Activated T-cell treated with anti-CD3 and anti-CD28 coated beads, Interleukin-2, amount 50 U/mL, for 72 hours (primary cell): ENCODE measurements around the gene CNIH2. TPM values are rescaled to one million over a fixed set of nuclear protein-coding genes. Genes with fewer than 3 reads are reported as not detected.
A peak's percentile ranks its signal among the peaks of the same experiment; 100 is the strongest.

Experiments used
- ATAC-seq, 2 donors: fragments of 150-1000 bp; cut with Tn5 transposase; replicated peaks in 1 of 2; 2 replicates each; pipeline ENCODE4 v1.10.0; 2021; ENCODE audit warnings: moderate library complexity in 2 of 2, mild to moderate bottlenecking in 1 of 2
- DNase-seq, 2 donors: peaks; one replicate each; pipeline ENCODE4 v3.0.0; 2021 to 2022; ENCODE audit warnings: mixed read lengths in 1 of 2
- H3K27ac Mint-ChIP-seq: one replicate; pipeline ENCODE4 v1.8.0; 2022; ENCODE audit warnings: mild to moderate bottlenecking, moderate library complexity, mixed read lengths
- H3K27me3 Mint-ChIP-seq: one replicate; pipeline ENCODE4 v1.8.0; 2022; ENCODE audit warnings: low read depth, mixed read lengths
- H3K36me3 Mint-ChIP-seq, 2 donors: one replicate each; pipeline ENCODE4 v1.8.0; 2022; ENCODE audit warnings: mixed read lengths in 2 of 2, mild to moderate bottlenecking in 1 of 2; ENCODE audit not compliant: insufficient read depth in 2 of 2
- H3K4me1 Mint-ChIP-seq: one replicate; pipeline ENCODE4 v1.8.0; 2022; ENCODE audit warnings: low read depth, mixed read lengths
- H3K4me3 Mint-ChIP-seq, 2 donors: one replicate each; pipeline ENCODE4 v1.8.0; 2022; ENCODE audit warnings: mild to moderate bottlenecking in 2 of 2, mixed read lengths in 2 of 2, moderate library complexity in 2 of 2
- H3K9me3 Mint-ChIP-seq, 2 donors: one replicate each; pipeline ENCODE4 v1.8.0; 2022; ENCODE audit warnings: mixed read lengths in 2 of 2
- total RNA-seq, 2 donors: library from RNA; stranded (reverse); gene quantifications; one replicate each; pipeline ENCODE4 v1.2.3, GENCODE V29; 2022

Gene CNIH2
- total RNA-seq, 2 donors from 2014 or later, result 1.2 to 3.5 TPM

GRCh38 chr11:66283461-66284105 is 5.6 kb downstream of the CNIH2 start:
- H3K27me3 Mint-ChIP-seq, result peaks cover 19% of the 10 kb centered on the region
- DNase-seq, result no peak
- H3K36me3 Mint-ChIP-seq, result peaks cover 0 to 2% of the 10 kb centered on the region in 2 donors
- H3K27ac Mint-ChIP-seq, result peak overlapping the region; percentile 23
- H3K4me3 Mint-ChIP-seq, result no peak overlapping the region
- H3K9me3 Mint-ChIP-seq, result no peaks in the 10 kb centered on the region
- peaks cover 33% of the 10 kb centered on the region for H3K4me1 Mint-ChIP-seq
- ATAC-seq, result no peak

GRCh38 chr11:66284526-66285078 is 6.6 kb downstream of the CNIH2 start:
- Mint-ChIP-seq H3K27ac (no peak overlapping the region), H3K4me3 (no peak overlapping the region), H3K4me1 (peaks cover 28% of the 10 kb centered on the region), H3K36me3 (peaks cover 0 to 2% of the 10 kb centered on the region in 2 donors), H3K9me3 (no peaks in the 10 kb centered on the region), H3K27me3 (peaks cover 10% of the 10 kb centered on the region)
- no peak for DNase-seq
- no peak for ATAC-seq

GRCh38 chr11:66285250-66285947 is 7.4 kb downstream of the CNIH2 start:
- H3K27me3 Mint-ChIP-seq, result peaks cover 7% of the 10 kb centered on the region
- peaks cover 0 to 2% of the 10 kb centered on the region in 2 donors for H3K36me3 Mint-ChIP-seq
- H3K4me1 Mint-ChIP-seq, result peaks cover 34% of the 10 kb centered on the region
- H3K27ac Mint-ChIP-seq, result no peak overlapping the region
- no peaks in the 10 kb centered on the region for H3K9me3 Mint-ChIP-seq
- no peak for DNase-seq
- H3K4me3 Mint-ChIP-seq, result no peak overlapping the region
- no peak for ATAC-seq

GRCh38 chr11:66286699-66287098 is 8.7 kb downstream of the CNIH2 start:
- Mint-ChIP-seq H3K36me3 (peaks cover 0 to 2% of the 10 kb centered on the region in 2 donors), H3K27ac (no peak overlapping the region), H3K4me1 (peaks cover 35% of the 10 kb centered on the region), H3K27me3 (peaks cover 10% of the 10 kb centered on the region), H3K9me3 (no peaks in the 10 kb centered on the region), H3K4me3 (peak overlapping the region; percentile 2 to 44)
- DNase-seq, result no peak
- ATAC-seq, result no peak

GRCh38 chr11:66287211-66287888 is 9.4 kb downstream of the CNIH2 start:
- H3K4me3 Mint-ChIP-seq, result peak overlapping the region; percentile 92 to 93
- H3K9me3 Mint-ChIP-seq, result no peaks in the 10 kb centered on the region
- peaks cover 12% of the 10 kb centered on the region for H3K27me3 Mint-ChIP-seq
- no peak overlapping the region for H3K27ac Mint-ChIP-seq
- peaks cover 0 to 2% of the 10 kb centered on the region in 2 donors for H3K36me3 Mint-ChIP-seq
- ATAC-seq (no peak), DNase-seq (no peak)
- peaks cover 31% of the 10 kb centered on the region for H3K4me1 Mint-ChIP-seq

DNA sequence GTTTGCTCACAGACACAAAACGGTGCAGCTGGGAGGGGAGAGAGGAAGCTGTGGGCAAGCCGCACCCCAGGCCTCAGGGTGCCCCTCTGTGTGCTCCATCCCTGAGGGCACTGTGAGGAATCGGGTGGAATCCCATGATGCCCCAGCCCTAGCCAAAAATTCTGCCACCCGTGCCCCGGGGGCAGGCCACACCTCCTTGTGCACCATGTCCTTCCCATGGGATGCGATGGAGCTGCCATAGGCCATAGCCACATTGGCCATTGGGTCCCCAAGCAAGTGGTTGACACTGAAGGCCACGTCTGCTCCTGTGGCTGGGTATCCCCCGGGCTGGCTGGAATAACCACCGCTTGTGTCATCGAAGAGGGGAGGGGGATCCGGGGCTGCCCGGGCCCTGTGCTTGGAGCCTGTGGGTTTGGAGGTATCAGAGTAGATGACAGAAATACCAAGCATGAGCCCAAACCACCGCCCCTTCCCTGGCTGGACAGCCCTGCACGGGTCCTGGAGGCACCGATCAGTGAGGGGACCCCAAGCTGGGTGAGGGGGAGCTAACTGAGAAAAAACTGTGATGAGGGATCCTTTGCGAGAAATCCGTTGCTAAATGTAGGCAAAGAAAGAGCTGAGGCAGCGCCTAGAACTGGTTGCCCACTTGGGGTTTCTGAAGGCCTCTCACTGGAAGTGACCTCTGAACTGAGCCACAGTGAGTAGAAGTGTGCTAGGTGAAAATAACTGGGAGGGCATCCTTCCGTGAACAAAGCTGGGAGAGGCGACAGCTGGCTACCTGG is 10.1 kb downstream of the CNIH2 start:
- no peaks in the 10 kb centered on the region for H3K9me3 Mint-ChIP-seq
- H3K27ac Mint-ChIP-seq, result peak overlapping the region; percentile 52
- H3K36me3 Mint-ChIP-seq, result peaks cover 0 to 2% of the 10 kb centered on the region in 2 donors
- H3K4me1 Mint-ChIP-seq, result peaks cover 30% of the 10 kb centered on the region
- peak overlapping the region; percentile 92 to 93 for H3K4me3 Mint-ChIP-seq
- ATAC-seq, result no peak
- H3K27me3 Mint-ChIP-seq, result peaks cover 19% of the 10 kb centered on the region
- no peak for DNase-seq

DNA sequence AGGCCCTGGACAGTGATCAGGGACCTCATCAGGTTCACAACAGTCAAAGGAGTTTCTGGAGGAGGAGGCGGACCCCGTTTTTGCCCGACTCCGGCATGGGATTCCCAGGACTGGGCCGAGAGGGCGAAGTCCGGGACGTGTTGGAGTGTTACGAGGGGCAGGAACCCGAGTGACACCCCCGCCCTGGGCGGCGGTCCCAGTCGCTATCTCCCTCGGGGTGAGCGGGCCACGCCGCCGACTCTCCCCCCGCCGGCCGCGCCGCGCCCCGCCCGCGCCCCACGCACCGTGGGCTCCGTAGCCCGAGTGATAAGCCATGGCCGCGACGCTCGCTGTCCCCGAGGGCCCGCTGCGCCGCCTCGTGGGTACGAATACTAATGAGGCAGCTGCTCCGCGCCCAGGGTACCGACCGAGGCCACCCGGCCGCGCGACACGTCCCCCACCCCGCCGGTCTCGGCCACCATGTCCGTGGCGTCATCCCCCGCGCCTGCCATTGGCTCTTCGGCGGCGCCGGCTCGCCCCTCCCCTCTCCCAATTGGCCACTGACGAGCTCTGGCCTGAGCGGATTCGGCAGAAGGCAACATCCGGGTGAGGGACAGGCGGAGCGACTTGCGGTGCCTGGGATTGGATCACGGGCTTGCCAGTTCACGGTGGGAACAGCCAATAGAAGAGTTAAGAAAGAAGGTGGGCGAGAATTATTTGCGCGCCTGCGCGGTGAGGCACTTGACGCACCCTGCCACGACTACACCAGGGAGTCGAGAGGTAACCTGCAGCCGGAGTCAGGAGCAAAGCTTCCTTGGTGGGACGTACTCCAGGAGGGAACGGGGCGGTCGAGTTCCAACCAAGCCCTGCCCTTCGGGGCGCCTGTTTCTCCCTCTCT is 10.9 kb downstream of the CNIH2 start, which contains the start of gene YIF1A:
Gene YIF1A, minus strand, starts transcription at position 473 of the 877 bp plus-strand sequence. Its CDS starts 158 bp downstream, at position 315.
- Mint-ChIP-seq H3K9me3 (no peaks in the 10 kb centered on the region), H3K27ac (peak within 1 kb of the TSS; percentile 94), H3K4me1 (peaks cover 28% of the 10 kb centered on the region), H3K36me3 (peaks cover 0 to 2% of the 10 kb centered on the region in 2 donors), H3K27me3 (peaks cover 27% of the 10 kb centered on the region), H3K4me3 (peak within 1 kb of the TSS; percentile 92 to 93)
- ATAC-seq, result peak; percentile 93
- DNase-seq, result peak; percentile 99

DNA sequence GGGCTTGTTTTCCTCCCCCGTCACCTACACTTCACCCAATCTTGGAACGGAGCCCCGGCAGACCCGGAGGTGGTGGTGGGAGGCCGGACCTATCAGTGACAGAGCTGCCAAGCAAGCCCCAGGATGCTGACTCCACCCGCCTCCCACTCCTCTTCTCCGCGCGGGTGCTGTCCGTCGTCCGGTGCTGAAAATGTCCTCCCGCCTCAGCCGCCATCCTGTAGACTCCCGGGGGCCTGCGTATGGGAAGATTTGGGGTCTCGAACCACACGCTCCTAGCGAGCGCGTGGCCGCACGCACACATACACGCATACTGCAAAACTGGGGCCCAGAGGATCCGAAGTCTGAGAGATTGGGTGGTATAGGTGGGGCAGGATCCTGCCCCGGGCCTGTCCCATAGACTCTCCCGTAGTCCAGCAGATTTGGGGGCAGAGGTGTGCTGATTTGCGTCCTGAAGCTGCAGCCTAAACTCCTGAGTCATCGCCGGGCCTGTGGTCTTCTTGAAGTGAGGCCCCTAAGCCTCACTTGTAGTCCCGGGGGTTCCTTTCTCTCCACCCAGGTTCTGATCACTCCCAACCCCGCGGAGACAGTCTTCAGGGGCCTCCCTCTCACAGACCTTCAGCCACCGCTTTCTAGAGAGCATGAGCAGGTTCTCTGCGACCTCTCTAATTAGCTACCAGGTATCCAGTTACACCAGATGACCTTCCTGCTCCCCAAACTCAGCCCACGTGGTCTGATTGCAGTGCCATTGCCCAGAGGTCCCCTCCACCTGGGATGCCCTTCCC is 11.8 kb downstream of the CNIH2 start:
- Mint-ChIP-seq H3K4me1 (peaks cover 28% of the 10 kb centered on the region), H3K27ac (peak overlapping the region; percentile 94), H3K36me3 (peaks cover 0 to 2% of the 10 kb centered on the region in 2 donors), H3K9me3 (no peaks in the 10 kb centered on the region), H3K27me3 (peaks cover 27% of the 10 kb centered on the region), H3K4me3 (peak overlapping the region; percentile 92 to 93)
- peak; percentile 70 to 73 for ATAC-seq
- DNase-seq, result peak; percentile 84 to 90

GRCh38 chr11:66290330-66290621 is 12.3 kb downstream of the CNIH2 start:
- peaks cover 28% of the 10 kb centered on the region for H3K4me1 Mint-ChIP-seq
- ATAC-seq, result no peak
- no peaks in the 10 kb centered on the region for H3K9me3 Mint-ChIP-seq

GRCh38 chr11:66291303-66291705 is 13.3 kb downstream of the CNIH2 start:
- H3K4me3 Mint-ChIP-seq, result peak overlapping the region; percentile 11 to 35

More at GRCh38 chr11:66290330-66290621, 12.3 kb downstream of the CNIH2 start:
- no peak for DNase-seq
- H3K27me3 Mint-ChIP-seq, result peaks cover 27% of the 10 kb centered on the region
- H3K36me3 Mint-ChIP-seq, result peaks cover 0 to 2% of the 10 kb centered on the region in 2 donors
- peak overlapping the region; percentile 92 to 93 for H3K4me3 Mint-ChIP-seq
- no peak overlapping the region for H3K27ac Mint-ChIP-seq

More at GRCh38 chr11:66291303-66291705, 13.3 kb downstream of the CNIH2 start:
- Mint-ChIP-seq H3K36me3 (peaks cover 0 to 2% of the 10 kb centered on the region in 2 donors), H3K27ac (no peak overlapping the region), H3K27me3 (peaks cover 27% of the 10 kb centered on the region), H3K4me1 (peaks cover 28% of the 10 kb centered on the region), H3K9me3 (no peaks in the 10 kb centered on the region)
- DNase-seq, result no peak
- no peak for ATAC-seq
